Thoracic aorta endothelial cell (primary cell): ENCODE measurements around the gene MARCOL. TPM values are rescaled to one million over a fixed set of nuclear protein-coding genes. Genes with fewer than 3 reads are reported as not detected.

Experiments used
- small RNA-seq: library from RNA; depleted of rRNA; stranded (forward); fragments of <200 nt; gene quantifications from one replicate; pipeline ENCODE3, GENCODE V24; 2012
- total RNA-seq: library from RNA; depleted of rRNA; stranded (reverse); fragments of >200 nt; gene quantifications from 2 replicates; pipeline ENCODE4 v1.2.3, GENCODE V29; 2012

The MARCOL gene
- not detected in 2 replicates for total RNA-seq

GRCh38 chr5:148238418-148238794, at the start of gene MARCOL:
MARCOL (plus strand) TSS chr5:148238525; CDS start chr5:148238598, 73 bp downstream.

GRCh38 chr5:148202531-148203203, 35.7 kb upstream of the MARCOL start, which contains the start of gene SPINK6:
SPINK6 (plus strand) TSS chr5:148203042; CDS start chr5:148203097, 55 bp downstream.

GRCh38 chr5:148268566-148268965, 30.2 kb downstream of the MARCOL start, which contains the start of gene SPINK13:
SPINK13 (plus strand) TSS chr5:148268794; CDS start chr5:148270073, 1,279 bp downstream.

Small RNAs within 50 kb of the gene (small RNA-seq; reads per million reads assigned to genes)
- not detected for gene HMGN1P16

Other genes with a start within 250 kb of the MARCOL start
- 0.13 and 0.29 TPM in 2 replicates for gene SPINK5, start 174.5 kb upstream of the MARCOL start, total RNA-seq
- not detected in 2 replicates for gene SPINK14, start 70.0 kb upstream of the MARCOL start, total RNA-seq
- not detected in 2 replicates for gene SPINK6, start 35.5 kb upstream of the MARCOL start, total RNA-seq
- gene SPINK13, start 30.3 kb downstream of the MARCOL start, total RNA-seq: not detected in 2 replicates
- not detected in 2 replicates for gene SPINK7, start 73.9 kb downstream of the MARCOL start, total RNA-seq
- gene SPINK9, start 97.0 kb downstream of the MARCOL start, total RNA-seq: not detected in 2 replicates
- gene FBXO38, start 145.4 kb downstream of the MARCOL start, total RNA-seq: 87.9 and 111 TPM in 2 replicates